Neuronal stem cell (in vitro differentiated cells): Measurements from ENCODE around the gene RMC1.

Experiments used
- DNase-seq: peaks from one replicate; pipeline ENCODE4 v3.0.0-alpha.2; 2013; ENCODE audit warnings: low spot score
- H2AFZ ChIP-seq: one replicate; pipeline ENCODE4 v1.6.1; 2013; ENCODE audit warnings: mild to moderate bottlenecking, low read length, inconsistent platforms
- H2AK5ac ChIP-seq: 2 replicates; pipeline ENCODE4 v1.6.1; 2013; ENCODE audit warnings: low read depth, mild to moderate bottlenecking, inconsistent platforms, low read length, moderate library complexity, mixed read lengths
- H2BK120ac ChIP-seq: 2 replicates; pipeline ENCODE4 v1.6.1; 2013; ENCODE audit warnings: low read depth, mild to moderate bottlenecking, inconsistent platforms, low read length, moderate library complexity, mixed read lengths
- H2BK12ac ChIP-seq: one replicate; pipeline ENCODE4 v1.6.1; 2013; ENCODE audit warnings: low read length, inconsistent platforms
- H2BK15ac ChIP-seq: 2 replicates; pipeline ENCODE4 v1.6.1; 2013; ENCODE audit warnings: mild to moderate bottlenecking, low read length, inconsistent platforms, mixed read lengths
- H2BK5ac ChIP-seq: one replicate; pipeline ENCODE4 v1.6.1; 2013; ENCODE audit warnings: inconsistent platforms, mild to moderate bottlenecking, low read length, moderate library complexity
- H3K14ac ChIP-seq: one replicate; pipeline ENCODE4 v1.6.1; 2013; ENCODE audit warnings: low read length, inconsistent platforms
- H3K18ac ChIP-seq: 2 replicates; pipeline ENCODE4 v1.6.1; 2013; ENCODE audit warnings: low read length, inconsistent platforms
- H3K23ac ChIP-seq: 2 replicates; pipeline ENCODE4 v1.6.1; 2013; ENCODE audit warnings: low read depth, mild to moderate bottlenecking, mixed read lengths, low read length, inconsistent platforms; ENCODE audit not compliant: poor library complexity
- H3K27ac ChIP-seq: replicated peaks from 3 replicates; pipeline ENCODE4 v1.5.1; 2013; ENCODE audit warnings: low read length, inconsistent platforms
- H3K27me3 ChIP-seq, 3 experiments: 2 replicates each; pipeline ENCODE4 v1.6.1; 2013; ENCODE audit warnings: low read length in 3 of 3, mild to moderate bottlenecking in 2 of 3, inconsistent platforms in 1 of 3, low read depth in 1 of 3, mixed read lengths in 1 of 3, moderate library complexity in 1 of 3; ENCODE audit not compliant: control insufficient read depth in 3 of 3, insufficient read depth in 3 of 3
- H3K36me3 ChIP-seq, 2 donors: replicated peaks in 1 of 2; 2 replicates each; pipeline ENCODE4 v1.6.1; 2013; ENCODE audit warnings: low read length in 2 of 2; ENCODE audit not compliant: control insufficient read depth in 2 of 2, insufficient read depth in 2 of 2
- H3K4ac ChIP-seq: 2 replicates; pipeline ENCODE4 v1.6.1; 2013; ENCODE audit warnings: inconsistent platforms, mild to moderate bottlenecking, low read length, moderate library complexity
- H3K4me1 ChIP-seq, 2 donors: 1 replicate in 1 of 2; 2 replicates in 1 of 2; pipeline ENCODE4 v1.6.1; 2013; ENCODE audit warnings: low read length in 2 of 2, low read depth in 1 of 2; ENCODE audit not compliant: control insufficient read depth in 2 of 2, insufficient read depth in 1 of 2
- H3K4me2 ChIP-seq: one replicate; pipeline ENCODE4 v1.6.1; 2013; ENCODE audit warnings: mild to moderate bottlenecking, low read length, inconsistent platforms; ENCODE audit not compliant: insufficient read depth, poor library complexity, severe bottlenecking
- H3K4me3 ChIP-seq, 2 donors: 2 replicates each; pipeline ENCODE4 v1.5.1; 2013; ENCODE audit warnings: low read length in 2 of 2, mild to moderate bottlenecking in 2 of 2, inconsistent platforms in 1 of 2, moderate library complexity in 1 of 2
- H3K79me1 ChIP-seq: one replicate; pipeline ENCODE4 v1.6.1; 2013; ENCODE audit warnings: low read depth, mild to moderate bottlenecking, inconsistent platforms, low read length, moderate library complexity
- H3K9ac ChIP-seq: one replicate; pipeline ENCODE4 v1.6.1; 2013; ENCODE audit warnings: mild to moderate bottlenecking, low read depth, low read length, inconsistent platforms; ENCODE audit not compliant: poor library complexity
- H3K9me3 ChIP-seq, 2 donors: replicated peaks in 1 of 2; 2 replicates each; pipeline versions ENCODE3 to v1.6.1; 2013; ENCODE audit warnings: low read length in 2 of 2, mild to moderate bottlenecking in 2 of 2, inconsistent platforms in 1 of 2, low read depth in 1 of 2, mixed read lengths in 1 of 2, moderate library complexity in 1 of 2; ENCODE audit not compliant: control insufficient read depth in 2 of 2, insufficient read depth in 1 of 2
- H4K8ac ChIP-seq: one replicate; pipeline ENCODE4 v1.6.1; 2013; ENCODE audit warnings: low read depth, mild to moderate bottlenecking, inconsistent platforms, low read length, moderate library complexity
- H4K91ac ChIP-seq: one replicate; pipeline ENCODE4 v1.6.1; 2013; ENCODE audit warnings: low read length, low read depth, mild to moderate bottlenecking, inconsistent platforms; ENCODE audit not compliant: poor library complexity
- whole genome bisulfite sequencing, 2 donors: extraction: QIAGEN DNeasy Blood & Tissue Kit; methylation state at CpG; one replicate each; pipeline ENCODE4 v1.1.7; 2013; ENCODE audit warnings: missing lambda C conversion rate in 2 of 2, mixed read lengths in 1 of 2; ENCODE audit not compliant: insufficient read length in 2 of 2, insufficient replicate concordance in 1 of 2; ENCODE audit errors: extremely low coverage in 2 of 2; 5-methylcytosine and 5-hydroxymethylcytosine counted together

Gene RMC1

GRCh38 chr18:23521907-23522306, 18.6 kb downstream of the RMC1 start:
- Histone ChIP-seq H2BK120ac (no peak overlapping the region), H3K4me2 (no peak overlapping the region), H3K27ac (no peak overlapping the region), H3K79me1 (peaks cover 1% of the 10 kb centered on the region), H3K23ac (no peak overlapping the region), H2BK12ac (no peak overlapping the region), H3K27me3 (peaks cover 0 to 2% (median 0%) of the 10 kb centered on the region in 3 experiments), H3K18ac (no peak overlapping the region), H3K14ac (no peak overlapping the region), H3K36me3 (peaks cover 42 to 92% of the 10 kb centered on the region in 2 donors), H3K4me1 (peaks cover 0 to 7% of the 10 kb centered on the region in 2 donors), H2AK5ac (no peak overlapping the region), H4K91ac (no peak overlapping the region), H4K8ac (no peak overlapping the region), H2BK5ac (no peak overlapping the region), H3K4ac (no peak overlapping the region), H2BK15ac (no peak overlapping the region), H3K4me3 (no peak overlapping the region), H2AFZ (no peak overlapping the region), H3K9ac (no peak overlapping the region), H3K9me3 (no peaks in the 10 kb centered on the region)
- WGBS, 2 donors = no CpG with 5 or more reads among the region's 7 CpGs
- DNase-seq = no peak

GRCh38 chr18:23523429-23524212, 20.3 kb downstream of the RMC1 start:
- Histone ChIP-seq H3K9ac (no peak overlapping the region), H3K36me3 (peaks cover 44 to 93% of the 10 kb centered on the region in 2 donors)

GRCh38 chr18:23524213-23524707, 20.9 kb downstream of the RMC1 start:
- H4K91ac ChIP-seq = no peak overlapping the region
- no peak overlapping the region for H2BK5ac ChIP-seq
- peak overlapping the region; percentile 39 for H3K23ac ChIP-seq
- no peak overlapping the region for H3K4ac ChIP-seq
- peaks cover 44 to 93% of the 10 kb centered on the region in 2 donors for H3K36me3 ChIP-seq
- H2BK120ac ChIP-seq = no peak overlapping the region
- DNase-seq = no peak
- no CpG with 5 or more reads among the region's 14 CpGs for WGBS, 2 donors
- no peak overlapping the region for H2BK15ac ChIP-seq
- H3K4me2 ChIP-seq = no peak overlapping the region
- no peak overlapping the region for H2AK5ac ChIP-seq
- no peak overlapping the region for H2AFZ ChIP-seq
- peak overlapping the region; percentile 36 for H3K18ac ChIP-seq
- H3K9ac ChIP-seq = no peak overlapping the region
- no peak overlapping the region for H3K14ac ChIP-seq
- H4K8ac ChIP-seq = peak overlapping the region; percentile 74
- peaks cover 0 to 2% (median 0%) of the 10 kb centered on the region in 3 experiments for H3K27me3 ChIP-seq
- H3K79me1 ChIP-seq = peaks cover 1% of the 10 kb centered on the region
- H3K4me3 ChIP-seq = no peak overlapping the region
- no peaks in the 10 kb centered on the region for H3K9me3 ChIP-seq
- H3K27ac ChIP-seq = peak overlapping the region; percentile 20
- H3K4me1 ChIP-seq = peaks cover 0 to 7% of the 10 kb centered on the region in 2 donors
- H2BK12ac ChIP-seq = no peak overlapping the region

More at GRCh38 chr18:23523429-23524212, 20.3 kb downstream of the RMC1 start:
- no peak for DNase-seq
- no CpG with 5 or more reads among the region's 12 CpGs for WGBS, 2 donors
- Histone ChIP-seq H2BK5ac (no peak overlapping the region), H3K9me3 (no peaks in the 10 kb centered on the region), H3K4me3 (no peak overlapping the region), H4K91ac (no peak overlapping the region), H3K4me1 (peaks cover 0 to 7% of the 10 kb centered on the region in 2 donors), H3K4ac (no peak overlapping the region), H2AFZ (no peak overlapping the region), H2BK120ac (no peak overlapping the region), H2BK15ac (no peak overlapping the region), H3K4me2 (no peak overlapping the region), H3K14ac (no peak overlapping the region), H3K27ac (peak overlapping the region; percentile 20), H2AK5ac (no peak overlapping the region), H4K8ac (peak overlapping the region; percentile 74), H3K23ac (peak overlapping the region; percentile 39), H3K27me3 (peaks cover 0 to 2% (median 0%) of the 10 kb centered on the region in 3 experiments), H3K18ac (peak overlapping the region; percentile 36), H3K79me1 (peaks cover 1% of the 10 kb centered on the region), H2BK12ac (no peak overlapping the region)

GRCh38 chr18:23526501-23527063, 23.3 kb downstream of the RMC1 start:
- H3K36me3 ChIP-seq = peaks cover 47 to 95% of the 10 kb centered on the region in 2 donors

More at GRCh38 chr18:23526501-23527063, 23.3 kb downstream of the RMC1 start:
- Histone ChIP-seq H3K4me3 (no peak overlapping the region), H2AFZ (no peak overlapping the region), H3K14ac (no peak overlapping the region), H3K23ac (no peak overlapping the region), H4K8ac (no peak overlapping the region), H3K27ac (peak overlapping the region; percentile 11), H3K9ac (no peak overlapping the region), H2BK15ac (no peak overlapping the region), H2BK12ac (no peak overlapping the region), H3K4me2 (no peak overlapping the region), H2BK5ac (no peak overlapping the region), H3K18ac (no peak overlapping the region), H4K91ac (no peak overlapping the region), H3K9me3 (no peaks in the 10 kb centered on the region), H3K4me1 (peaks cover 0 to 7% of the 10 kb centered on the region in 2 donors), H3K79me1 (peaks cover 1% of the 10 kb centered on the region), H3K27me3 (peaks cover 0 to 2% (median 0%) of the 10 kb centered on the region in 3 experiments), H2AK5ac (no peak overlapping the region), H2BK120ac (no peak overlapping the region), H3K4ac (no peak overlapping the region)
- no CpG with 5 or more reads among the region's 5 CpGs for WGBS, 2 donors
- no peak for DNase-seq
